Measurements from ENCODE around the gene EIF6.
A peak's percentile ranks its signal among the peaks of the same experiment; 100 is the strongest.

Gene EIF6

GRCh38 chr20:35284267-35284991 lies at the start of gene EIF6:
EIF6 (minus strand) TSS chr20:35284772; CDS start chr20:35284487, 285 bp downstream.
- peak within 1 kb of the TSS; percentile 1 for H3K27ac ChIP-seq (ENCODE audit: low read length)
- no peaks in the 10 kb centered on the region for H3K27me3 ChIP-seq (ENCODE audit: insufficient read depth, low read length)
- H3K4me3 ChIP-seq (ENCODE audit: low read length), result peak within 1 kb of the TSS; percentile 91
- H3K36me3 ChIP-seq (ENCODE audit: insufficient read depth, low read depth, low read length), result peaks cover 40% of the 10 kb centered on the region
- H3K9ac ChIP-seq (ENCODE audit: low read depth, low read length), result peak within 1 kb of the TSS; percentile 82
- H3K4me1 ChIP-seq (ENCODE audit: insufficient read depth, low read length), result peaks cover 8% of the 10 kb centered on the region
- no peaks in the 10 kb centered on the region for H3K9me3 ChIP-seq (ENCODE audit: insufficient read depth, low read depth, low read length)

GRCh38 chr20:35333606-35334005 lies 49.0 kb upstream of the EIF6 start:
- H3K27ac ChIP-seq (ENCODE audit: low read length), result no peak overlapping the region
- no peaks in the 10 kb centered on the region for H3K27me3 ChIP-seq (ENCODE audit: insufficient read depth, low read length)
- no peaks in the 10 kb centered on the region for H3K36me3 ChIP-seq (ENCODE audit: insufficient read depth, low read depth, low read length)
- no peak overlapping the region for H3K4me3 ChIP-seq (ENCODE audit: low read length)
- no peaks in the 10 kb centered on the region for H3K9me3 ChIP-seq (ENCODE audit: insufficient read depth, low read depth, low read length)
- H3K4me1 ChIP-seq (ENCODE audit: insufficient read depth, low read length), result no peaks in the 10 kb centered on the region
- H3K9ac ChIP-seq (ENCODE audit: low read depth, low read length), result no peak overlapping the region

GRCh38 chr20:35332540-35333200 lies 48.1 kb upstream of the EIF6 start:
- H3K36me3 ChIP-seq (ENCODE audit: insufficient read depth, low read depth, low read length), result no peaks in the 10 kb centered on the region
- no peak overlapping the region for H3K9ac ChIP-seq (ENCODE audit: low read depth, low read length)
- no peaks in the 10 kb centered on the region for H3K4me1 ChIP-seq (ENCODE audit: insufficient read depth, low read length)
- no peak overlapping the region for H3K27ac ChIP-seq (ENCODE audit: low read length)
- H3K9me3 ChIP-seq (ENCODE audit: insufficient read depth, low read depth, low read length), result no peaks in the 10 kb centered on the region
- H3K4me3 ChIP-seq (ENCODE audit: low read length), result no peak overlapping the region
- no peaks in the 10 kb centered on the region for H3K27me3 ChIP-seq (ENCODE audit: insufficient read depth, low read length)

- no peaks in the 10 kb centered on the region for H3K27me3 ChIP-seq (ENCODE audit: insufficient read depth, low read length)
- H3K36me3 ChIP-seq (ENCODE audit: insufficient read depth, low read depth, low read length), result 0 out of 2 replicates have a peak, but pooled peaks cover 3% of the 10 kb centered on the region
- H3K9me3 ChIP-seq (ENCODE audit: insufficient read depth, low read depth, low read length), result no peaks in the 10 kb centered on the region
- no peak overlapping the region for H3K4me3 ChIP-seq (ENCODE audit: low read length)
- no peak overlapping the region for H3K27ac ChIP-seq (ENCODE audit: low read length)
- no peaks in the 10 kb centered on the region for H3K4me1 ChIP-seq (ENCODE audit: insufficient read depth, low read length)
- no peak overlapping the region for H3K9ac ChIP-seq (ENCODE audit: low read depth, low read length)
These were observed 45.0 kb upstream of the EIF6 start for GRCh38 chr20:35329435-35330139.

- H3K27ac ChIP-seq (ENCODE audit: low read length), result no peak overlapping the region
- 0 out of 2 replicates have a peak, but pooled peaks cover 3% of the 10 kb centered on the region for H3K36me3 ChIP-seq (ENCODE audit: insufficient read depth, low read depth, low read length)
- no peaks in the 10 kb centered on the region for H3K9me3 ChIP-seq (ENCODE audit: insufficient read depth, low read depth, low read length)
- H3K27me3 ChIP-seq (ENCODE audit: insufficient read depth, low read length), result no peaks in the 10 kb centered on the region
- H3K4me3 ChIP-seq (ENCODE audit: low read length), result no peak overlapping the region
- H3K9ac ChIP-seq (ENCODE audit: low read depth, low read length), result no peak overlapping the region
- no peaks in the 10 kb centered on the region for H3K4me1 ChIP-seq (ENCODE audit: insufficient read depth, low read length)
These were observed 44.1 kb upstream of the EIF6 start for GRCh38 chr20:35328689-35329088.

- Histone ChIP-seq H3K36me3 (ENCODE audit: insufficient read depth, low read depth, low read length) (0 out of 2 replicates have a peak, but pooled peaks cover 3% of the 10 kb centered on the region), H3K27ac (ENCODE audit: low read length) (no peak overlapping the region)
These were observed 43.6 kb upstream of the EIF6 start for GRCh38 chr20:35328095-35328685.

GRCh38 chr20:35327074-35327976 lies 42.8 kb upstream of the EIF6 start:
- Histone ChIP-seq H3K9ac (ENCODE audit: low read depth, low read length) (no peak overlapping the region), H3K4me1 (ENCODE audit: insufficient read depth, low read length) (no peaks in the 10 kb centered on the region), H3K27me3 (ENCODE audit: insufficient read depth, low read length) (no peaks in the 10 kb centered on the region), H3K27ac (ENCODE audit: low read length) (no peak overlapping the region), H3K9me3 (ENCODE audit: insufficient read depth, low read depth, low read length) (no peaks in the 10 kb centered on the region), H3K4me3 (ENCODE audit: low read length) (no peak overlapping the region), H3K36me3 (ENCODE audit: insufficient read depth, low read depth, low read length) (0 out of 2 replicates have a peak, but pooled peaks cover 3% of the 10 kb centered on the region)

More at GRCh38 chr20:35328095-35328685, 43.6 kb upstream of the EIF6 start:
- Histone ChIP-seq H3K9ac (ENCODE audit: low read depth, low read length) (no peak overlapping the region), H3K27me3 (ENCODE audit: insufficient read depth, low read length) (no peaks in the 10 kb centered on the region), H3K4me1 (ENCODE audit: insufficient read depth, low read length) (no peaks in the 10 kb centered on the region), H3K9me3 (ENCODE audit: insufficient read depth, low read depth, low read length) (no peaks in the 10 kb centered on the region), H3K4me3 (ENCODE audit: low read length) (no peak overlapping the region)

GRCh38 chr20:35326740-35327073 lies 42.1 kb upstream of the EIF6 start:
- no peak overlapping the region for H3K4me3 ChIP-seq (ENCODE audit: low read length)
- H3K27ac ChIP-seq (ENCODE audit: low read length), result no peak overlapping the region
- no peaks in the 10 kb centered on the region for H3K4me1 ChIP-seq (ENCODE audit: insufficient read depth, low read length)
- no peak overlapping the region for H3K9ac ChIP-seq (ENCODE audit: low read depth, low read length)
- H3K36me3 ChIP-seq (ENCODE audit: insufficient read depth, low read depth, low read length), result 0 out of 2 replicates have a peak, but pooled peaks cover 3% of the 10 kb centered on the region
- no peaks in the 10 kb centered on the region for H3K9me3 ChIP-seq (ENCODE audit: insufficient read depth, low read depth, low read length)
- no peaks in the 10 kb centered on the region for H3K27me3 ChIP-seq (ENCODE audit: insufficient read depth, low read length)

GRCh38 chr20:35326021-35326739 lies 41.6 kb upstream of the EIF6 start:
- H3K4me3 ChIP-seq (ENCODE audit: low read length), result no peak overlapping the region
- no peaks in the 10 kb centered on the region for H3K4me1 ChIP-seq (ENCODE audit: insufficient read depth, low read length)
- H3K36me3 ChIP-seq (ENCODE audit: insufficient read depth, low read depth, low read length), result 0 out of 2 replicates have a peak, but pooled peaks cover 3% of the 10 kb centered on the region
- no peaks in the 10 kb centered on the region for H3K27me3 ChIP-seq (ENCODE audit: insufficient read depth, low read length)
- no peak overlapping the region for H3K27ac ChIP-seq (ENCODE audit: low read length)
- H3K9ac ChIP-seq (ENCODE audit: low read depth, low read length), result no peak overlapping the region
- H3K9me3 ChIP-seq (ENCODE audit: insufficient read depth, low read depth, low read length), result no peaks in the 10 kb centered on the region

GRCh38 chr20:35325401-35325800 lies 40.8 kb upstream of the EIF6 start:
- no peaks in the 10 kb centered on the region for H3K27me3 ChIP-seq (ENCODE audit: insufficient read depth, low read length)
- H3K27ac ChIP-seq (ENCODE audit: low read length), result no peak overlapping the region
- no peaks in the 10 kb centered on the region for H3K9me3 ChIP-seq (ENCODE audit: insufficient read depth, low read depth, low read length)
- H3K36me3 ChIP-seq (ENCODE audit: insufficient read depth, low read depth, low read length), result 0 out of 2 replicates have a peak, but pooled peaks cover 3% of the 10 kb centered on the region
- H3K4me3 ChIP-seq (ENCODE audit: low read length), result no peak overlapping the region
- H3K4me1 ChIP-seq (ENCODE audit: insufficient read depth, low read length), result peaks cover 6% of the 10 kb centered on the region
- no peak overlapping the region for H3K9ac ChIP-seq (ENCODE audit: low read depth, low read length)
